UCSD-AML1 (cell line): Measurements from ENCODE around the gene NDE1.
"Not testable (repeated sequence)": the region's sequence is repeated elsewhere in the genome, so short reads cannot be mapped to it uniquely, and the experiment has no call there.

ENCODE experiments used
- DNase-seq: peaks from one replicate; lab custom pipeline; 2025; ENCODE audit not compliant: unreplicated experiment; lab: John Stamatoyannopoulos, UW

Gene NDE1

GRCh38 chr16:15620611-15621195, 29.3 kb upstream of the NDE1 start:
- DNase-seq = no peak

GRCh38 chr16:15621456-15621855, 28.6 kb upstream of the NDE1 start:
- DNase-seq = no peak

- no peak for DNase-seq
Observed at GRCh38 chr16:15621889-15622288, 28.2 kb upstream of the NDE1 start.

GRCh38 chr16:15631730-15632409, 18.2 kb upstream of the NDE1 start:
- no peak for DNase-seq

GRCh38 chr16:15635926-15636325, 14.1 kb upstream of the NDE1 start:
- no peak for DNase-seq

GRCh38 chr16:15636392-15636873, 13.6 kb upstream of the NDE1 start:
- DNase-seq = no peak

GRCh38 chr16:15639061-15639568, 10.9 kb upstream of the NDE1 start:
- DNase-seq = no peak

- no peak for DNase-seq
Observed at GRCh38 chr16:15640966-15641365, 9.1 kb upstream of the NDE1 start.

- no peak for DNase-seq
Observed at GRCh38 chr16:15641753-15642556, 8.1 kb upstream of the NDE1 start.

GRCh38 chr16:15642557-15643047, 7.4 kb upstream of the NDE1 start:
- DNase-seq = peak; percentile 89

- peak; percentile 99 for DNase-seq
Observed at GRCh38 chr16:15643048-15643945, 6.7 kb upstream of the NDE1 start, which contains the start of gene MARF1. MARF1 (minus strand) TSS chr16:15643154; CDS start chr16:15639233, 3,921 bp downstream.

GRCh38 chr16:15643946-15644250, 6.1 kb upstream of the NDE1 start:
- no peak for DNase-seq

- DNase-seq = no peak
Observed at GRCh38 chr16:15644267-15644961, 5.6 kb upstream of the NDE1 start.

GRCh38 chr16:15644962-15645465, 5.0 kb upstream of the NDE1 start:
- DNase-seq = not testable (repeated sequence)

GRCh38 chr16:15646557-15647293, 3.3 kb upstream of the NDE1 start:
- not testable (repeated sequence) for DNase-seq

GRCh38 chr16:15647294-15648014, 2.6 kb upstream of the NDE1 start:
- no peak for DNase-seq

- no peak for DNase-seq
Observed at GRCh38 chr16:15648135-15648730, 1.8 kb upstream of the NDE1 start.

- not testable (repeated sequence) for DNase-seq
Observed at GRCh38 chr16:15649311-15649710, 734 bp upstream of the NDE1 start.
